HG03025 (cell line): ENCODE data around the gene P3H3.
"Not testable (repeated sequence)": the region's sequence is repeated elsewhere in the genome, so short reads cannot be mapped to it uniquely, and the experiment has no call there.

Experiments used
- ATAC-seq: cut with Tn5 transposase; IDR thresholded peaks from one replicate; pipeline ENCODE4 v1.9.1; 2021; ENCODE audit warnings: mild to moderate bottlenecking, moderate library complexity; ENCODE audit not compliant: unreplicated experiment, low FRiP score

Gene P3H3

GRCh38 chr12:6863586-6864321 lies 35.5 kb downstream of the P3H3 start:
- no peak for ATAC-seq

GRCh38 chr12:6865307-6865706 lies 37.1 kb downstream of the P3H3 start:
- ATAC-seq = not testable (repeated sequence)

- ATAC-seq = no peak
These were observed 38.1 kb downstream of the P3H3 start for GRCh38 chr12:6866163-6866919.

DNA sequence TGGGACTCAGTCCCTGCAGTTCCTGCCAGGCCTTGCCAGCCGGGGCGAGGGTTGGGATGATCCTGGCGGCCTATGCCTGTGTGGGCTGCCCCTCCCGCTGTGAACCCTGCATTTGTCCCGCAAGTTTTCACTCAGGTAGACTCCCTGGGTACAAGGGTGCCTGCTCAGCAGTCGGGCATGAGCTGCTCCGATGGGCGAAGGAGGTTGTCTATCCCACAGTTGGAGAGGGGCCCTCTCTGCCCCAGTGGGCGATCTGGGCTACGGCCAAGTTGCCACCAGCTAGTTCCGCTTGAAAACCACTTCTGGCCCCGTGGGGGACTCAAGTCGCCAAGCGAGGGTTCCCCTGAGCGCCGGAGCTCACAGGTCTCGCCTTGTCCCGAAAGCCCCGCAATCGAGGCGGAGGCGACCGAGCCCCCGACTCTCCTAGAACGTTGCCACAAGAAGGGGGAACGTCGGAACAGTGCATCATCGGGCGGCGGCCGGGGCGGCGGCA lies 38.8 kb downstream of the P3H3 start:
- ATAC-seq = peak; percentile 8

DNA sequence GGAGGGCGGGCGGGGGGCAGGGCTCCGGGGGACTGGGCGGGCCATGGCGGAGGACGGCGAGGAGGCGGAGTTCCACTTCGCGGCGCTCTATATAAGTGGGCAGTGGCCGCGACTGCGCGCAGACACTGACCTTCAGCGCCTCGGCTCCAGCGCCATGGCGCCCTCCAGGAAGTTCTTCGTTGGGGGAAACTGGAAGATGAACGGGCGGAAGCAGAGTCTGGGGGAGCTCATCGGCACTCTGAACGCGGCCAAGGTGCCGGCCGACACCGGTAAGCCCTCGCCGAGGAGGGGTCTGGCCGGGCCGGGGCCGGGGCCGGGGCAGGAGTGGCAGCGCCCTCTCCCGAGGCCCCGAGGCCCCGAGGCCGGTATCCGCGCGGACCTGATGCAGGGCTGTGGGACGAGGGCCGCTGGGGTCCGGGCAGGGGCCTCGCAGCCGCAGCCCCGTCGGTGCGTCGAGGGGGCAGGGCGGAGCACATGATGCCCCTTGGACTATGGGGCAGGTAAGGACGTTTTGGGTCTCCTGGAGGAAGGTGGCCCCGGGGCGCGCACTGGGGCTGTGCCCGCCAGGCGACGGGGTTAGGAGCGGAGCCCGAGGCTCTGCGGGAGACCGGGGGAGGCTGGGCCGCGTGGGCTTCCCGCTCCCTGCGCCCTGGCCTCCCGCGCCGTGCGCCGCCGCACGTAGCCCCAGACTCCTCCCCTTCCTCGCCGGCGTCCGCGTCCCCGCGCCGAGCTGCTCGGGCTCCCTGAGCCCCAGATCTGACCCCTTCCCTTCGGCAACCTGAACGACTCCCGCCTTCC lies 39.4 kb downstream of the P3H3 start, which contains the start of gene TPI1:
TPI1 (plus strand) TSS at position 119 of the 798 bp plus-strand sequence; CDS start at position 155, 36 bp downstream.
- ATAC-seq = peak; percentile 59

GRCh38 chr12:6868211-6869048 lies 40.2 kb downstream of the P3H3 start:
- ATAC-seq = no peak

GRCh38 chr12:6869049-6870021 lies 41.1 kb downstream of the P3H3 start:
- no peak for ATAC-seq

- ATAC-seq = not testable (repeated sequence)
These were observed 42.1 kb downstream of the P3H3 start for GRCh38 chr12:6870304-6870703.

- no peak for ATAC-seq
These were observed 43.1 kb downstream of the P3H3 start for GRCh38 chr12:6871052-6871957.

DNA sequence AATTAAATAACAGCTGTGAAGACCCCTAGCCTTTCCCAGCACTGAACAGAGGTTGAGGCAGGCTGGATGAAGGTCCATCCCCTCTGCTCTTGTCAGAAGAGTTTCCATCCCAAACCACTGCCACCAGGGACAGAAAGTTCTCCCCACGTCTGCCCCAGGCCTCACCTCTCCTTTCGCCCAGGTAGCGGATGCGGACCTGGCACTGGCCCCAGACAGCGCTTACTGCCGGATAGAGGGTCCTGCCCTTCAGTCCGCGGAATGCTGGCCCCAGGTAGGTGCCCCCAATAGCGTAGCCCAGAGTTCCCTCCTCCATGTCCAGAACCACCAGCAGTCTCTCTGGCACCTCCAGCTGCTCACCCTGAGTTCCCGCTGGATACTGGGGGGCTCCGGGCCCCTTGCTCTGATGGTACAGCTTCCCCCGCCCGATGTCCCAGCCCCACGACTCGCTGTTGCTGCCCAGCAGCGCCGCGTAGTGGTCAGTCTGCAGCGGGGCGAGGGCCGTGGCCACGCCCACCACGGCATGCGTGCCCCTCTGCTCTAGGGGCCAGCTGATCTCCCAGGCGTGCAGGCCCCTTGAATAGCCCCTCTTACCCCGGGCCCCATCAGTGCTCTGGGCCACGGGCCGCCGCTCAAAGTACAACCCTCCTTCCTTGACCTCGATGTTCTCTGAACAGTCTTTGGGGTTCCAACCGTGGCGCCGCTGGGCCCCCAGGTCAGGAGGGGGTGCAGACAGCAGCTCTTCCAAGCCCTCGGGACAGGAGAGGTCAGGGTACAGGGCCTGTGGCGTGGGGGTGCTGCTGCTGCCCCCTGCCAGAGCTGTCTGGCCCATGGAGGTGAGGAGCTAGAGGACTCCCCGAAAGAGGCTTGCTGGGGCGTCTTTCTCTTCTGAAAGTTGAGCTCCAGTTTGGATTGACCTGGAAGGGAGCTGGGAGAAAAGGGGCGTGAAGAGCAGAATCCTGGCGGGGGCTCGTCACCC lies 44.2 kb downstream of the P3H3 start:
- ATAC-seq = no peak

DNA sequence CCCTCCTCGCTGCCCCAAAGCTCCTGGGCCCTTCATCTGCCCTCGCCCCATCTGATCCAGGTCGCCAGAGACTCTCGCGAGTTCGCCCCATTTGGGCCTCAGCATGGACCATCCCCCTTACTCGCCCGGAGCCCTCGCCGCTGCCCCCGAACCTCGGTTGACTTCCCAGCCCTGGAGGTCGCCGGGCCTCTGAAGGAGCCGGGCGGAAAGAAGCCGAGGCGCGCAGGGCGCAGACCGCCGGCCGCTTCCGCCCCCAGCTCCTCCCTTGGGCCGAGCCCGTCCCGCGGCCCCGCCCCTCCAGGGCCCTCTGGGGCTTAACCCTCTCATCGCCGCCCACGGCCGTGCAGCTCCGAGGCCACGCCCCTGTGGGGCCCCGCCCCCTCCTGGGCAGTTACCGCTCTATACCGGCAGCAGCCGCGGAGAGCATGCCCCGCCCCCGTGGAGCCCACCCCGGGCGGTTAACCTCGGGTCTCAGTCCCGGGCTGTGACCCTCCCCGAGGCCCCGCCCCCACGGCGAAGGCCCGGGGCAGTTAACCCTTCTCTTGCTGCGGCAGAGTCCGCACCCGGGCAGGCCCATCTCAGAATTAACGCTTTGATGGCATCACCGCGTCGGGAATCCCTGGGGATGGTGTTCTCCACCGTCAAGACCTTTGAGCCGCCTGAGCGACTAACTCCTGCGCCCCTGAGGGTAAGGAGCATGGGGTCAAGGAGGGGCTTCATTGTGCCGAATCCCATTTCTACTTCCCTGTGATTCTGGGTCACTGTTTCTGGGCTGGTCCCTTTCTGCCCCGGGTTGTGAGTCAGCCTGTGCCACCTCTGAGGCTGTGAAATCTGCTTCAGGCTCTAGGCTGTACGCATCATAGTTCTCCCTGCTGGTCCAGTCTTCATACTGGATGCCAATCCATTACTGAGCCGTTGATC lies 45.1 kb downstream of the P3H3 start, which contains the start of gene SPSB2:
SPSB2 (minus strand) TSS at position 210 of the 921 bp plus-strand sequence. CDS start 402 bp downstream, outside the sequence.
- ATAC-seq = peak; percentile 70

DNA sequence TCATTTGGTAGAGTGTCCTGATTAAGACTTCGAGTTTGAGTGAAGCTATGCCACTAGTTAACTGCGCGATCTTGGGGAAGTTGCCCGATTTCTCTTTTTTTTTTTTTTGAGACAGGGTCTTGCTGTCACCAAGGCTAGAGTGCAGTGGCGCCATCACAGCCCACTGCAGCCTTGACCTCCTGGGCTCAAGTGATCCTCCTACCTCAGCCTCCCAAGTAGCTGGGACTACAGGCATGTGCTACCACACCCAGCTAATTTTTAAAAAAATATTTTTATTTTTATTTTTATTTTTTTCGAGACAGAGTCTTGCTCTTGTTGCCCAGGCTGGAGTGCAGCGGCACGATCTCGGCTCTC lies 45.8 kb downstream of the P3H3 start:
- not testable (repeated sequence) for ATAC-seq

GRCh38 chr12:6879824-6880223 lies 51.6 kb downstream of the P3H3 start:
- ATAC-seq = not testable (repeated sequence)

GRCh38 chr12:6883252-6883651 lies 55.0 kb downstream of the P3H3 start:
- no peak for ATAC-seq

DNA sequence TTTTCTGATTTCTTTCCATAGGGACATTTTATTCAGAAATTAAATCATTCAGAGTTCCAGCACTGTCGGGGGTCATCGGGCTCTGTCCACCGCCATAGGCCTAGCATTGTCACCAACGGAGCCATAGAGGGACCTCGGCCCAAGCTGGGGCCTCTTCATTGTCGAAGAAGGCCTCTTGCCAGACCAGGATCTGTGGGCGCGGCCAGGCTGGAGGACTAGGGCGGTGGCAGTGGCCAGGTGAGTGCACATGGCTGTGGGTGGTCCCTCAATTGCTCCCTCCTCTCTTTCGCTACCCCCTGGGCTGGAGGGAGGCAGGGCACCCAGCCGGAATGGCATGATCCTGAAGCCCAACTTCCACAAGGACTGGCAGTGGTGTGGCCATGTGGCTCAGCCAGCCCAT lies 55.5 kb downstream of the P3H3 start:
- no peak for ATAC-seq
